B cell (primary cell): ENCODE data around the gene BTNL8. TPM values are rescaled to one million over a fixed set of nuclear protein-coding genes. Genes with fewer than 3 reads are reported as not detected.

ENCODE experiments used
- ATAC-seq: fragments of 200-7000 bp; cut with Tn5 transposase; one replicate; pipeline ENCODE4 v1.10.0; 2021; ENCODE audit warnings: low read depth, mild to moderate bottlenecking, moderate number of reproducible peaks, moderate library complexity
- CTCF ChIA-PET: fragments of 350-600 bp; sonication (Branson Sonifier 250); formaldehyde crosslinking; loops from one replicate; lab custom pipeline; 2021; ENCODE audit warnings: antibody characterized with exemption, inconsistent platforms; lab: Charles Lee
- POLR2A ChIA-PET: fragments of 350-600 bp; sonication (Branson Sonifier 250); formaldehyde crosslinking; loops from one replicate; lab custom pipeline; 2021; ENCODE audit warnings: antibody characterized with exemption; lab: Charles Lee
- DNase-seq: peaks from one replicate; pipeline ENCODE4 v3.0.0; 2013
- H2AFZ ChIP-seq: 2 replicates; pipeline ENCODE4 v1.6.1; 2012; ENCODE audit warnings: mild to moderate bottlenecking, low read depth, low read length; ENCODE audit not compliant: insufficient read depth, poor library complexity, severe bottlenecking
- H3K27ac ChIP-seq, 2 donors: 1 replicate in 1 of 2; 2 replicates in 1 of 2; pipeline ENCODE4 v1.5.1; 2012 to 2013; ENCODE audit warnings: low read length in 2 of 2, mild to moderate bottlenecking in 2 of 2, moderate library complexity in 1 of 2
- H3K27me3 ChIP-seq, 4 experiments: fragments of 200-600 bp in 1 of 4; sonication (generic) in 1 of 4; replicated peaks in 1 of 4; 1 replicate in 2 of 4; 2 replicates in 2 of 4; pipeline versions ENCODE4 v1.6.1 to v1.7.0; 2013 to 2016; ENCODE audit warnings: low read length in 3 of 4, mild to moderate bottlenecking in 2 of 4, mixed read lengths in 1 of 4, moderate library complexity in 1 of 4; ENCODE audit not compliant: insufficient read depth in 4 of 4, control insufficient read depth in 3 of 4; ENCODE audit errors: control extremely low read depth in 1 of 4
- H3K36me3 ChIP-seq, 2 experiments: replicated peaks in 1 of 2; 1 replicate in 1 of 2; 2 replicates in 1 of 2; pipeline versions ENCODE4 v1.6.1 to v1.7.1; 2013; ENCODE audit warnings: low read length in 1 of 2; ENCODE audit not compliant: insufficient read depth in 2 of 2, control insufficient read depth in 1 of 2; ENCODE audit errors: control extremely low read depth in 1 of 2, extremely low read depth in 1 of 2
- H3K4me1 ChIP-seq, 2 donors: fragments of 200-600 bp in 1 of 2; sonication (generic) in 1 of 2; 1 replicate in 1 of 2; 2 replicates in 1 of 2; pipeline versions ENCODE4 v1.5.1 to v1.6.1; 2013 to 2017; ENCODE audit warnings: low read length in 2 of 2; ENCODE audit not compliant: control insufficient read depth in 2 of 2, insufficient read depth in 2 of 2
- H3K4me2 ChIP-seq: replicated peaks from 2 replicates; pipeline ENCODE3; 2012; ENCODE audit warnings: mild to moderate bottlenecking, low read depth, low read length; ENCODE audit not compliant: poor library complexity, severe bottlenecking
- H3K4me3 ChIP-seq, 5 experiments: fragments of 200-600 bp in 1 of 5; sonication (generic) in 1 of 5; 1 replicate in 3 of 5; 2 replicates in 2 of 5; pipeline versions ENCODE4 v1.5.1 to v1.7.0; 2011 to 2016; ENCODE audit warnings: low read length in 4 of 5, mild to moderate bottlenecking in 4 of 5, low read depth in 2 of 5, control low read depth in 1 of 5, moderate library complexity in 1 of 5; ENCODE audit not compliant: insufficient read depth in 1 of 5; ENCODE audit errors: control extremely low read depth in 1 of 5, extremely low read depth in 1 of 5
- H3K79me2 ChIP-seq: fragments of 200-600 bp; sonication (generic); one replicate; pipeline ENCODE4 v1.6.0; 2016; ENCODE audit warnings: low read length; ENCODE audit not compliant: control insufficient read depth, insufficient read depth
- H3K9ac ChIP-seq: fragments of 200-600 bp; sonication (generic); 2 replicates; pipeline ENCODE4 v1.6.1; 2017; ENCODE audit warnings: mild to moderate bottlenecking, low read length, moderate library complexity
- H3K9me3 ChIP-seq, 3 donors: one replicate each; pipeline versions ENCODE4 v1.6.1 to v1.7.1; 2013; ENCODE audit warnings: low read length in 2 of 3; ENCODE audit not compliant: control insufficient read depth in 2 of 3, insufficient read depth in 1 of 3; ENCODE audit errors: control extremely low read depth in 1 of 3
- H4K20me1 ChIP-seq: 2 replicates; pipeline ENCODE4 v1.6.0; 2012; ENCODE audit warnings: mild to moderate bottlenecking, low read length; ENCODE audit not compliant: insufficient read depth, control insufficient read depth, poor library complexity, severe bottlenecking
- H3K27ac Mint-ChIP-seq: one replicate; pipeline ENCODE4 v1.8.0; 2021; ENCODE audit warnings: mixed read lengths
- H3K27me3 Mint-ChIP-seq: one replicate; pipeline ENCODE4 v1.8.0; 2021; ENCODE audit warnings: mixed read lengths
- H3K4me1 Mint-ChIP-seq: one replicate; pipeline ENCODE4 v1.8.0; 2021; ENCODE audit warnings: mixed read lengths
- H3K4me3 Mint-ChIP-seq: one replicate; pipeline ENCODE4 v1.8.0; 2021; ENCODE audit warnings: mixed read lengths
- H3K9me3 Mint-ChIP-seq: one replicate; pipeline ENCODE4 v1.8.0; 2022; ENCODE audit warnings: mixed read lengths; ENCODE audit not compliant: insufficient read depth
- CTCF ChIP-seq: fragments of 200-600 bp; IDR thresholded peaks from one replicate; pipeline ENCODE4 v1.8.0; 2022; ENCODE audit warnings: antibody characterized with exemption, mild to moderate bottlenecking
- EZH2 ChIP-seq: IDR thresholded peaks from 2 replicates; pipeline ENCODE4 v1.6.1; 2012; ENCODE audit warnings: borderline replicate concordance, low read depth, mild to moderate bottlenecking, moderate library complexity, low read length; ENCODE audit not compliant: insufficient read depth, poor library complexity, severe bottlenecking
- WGBS: methylation state at CpG from one replicate; pipeline ENCODE4 v1.1.5; 2013; ENCODE audit warnings: missing lambda C conversion rate; ENCODE audit not compliant: insufficient coverage; 5-methylcytosine and 5-hydroxymethylcytosine counted together
- intact Hi-C: fragments of 100-400 bp; cut with micrococcal nuclease; formaldehyde crosslinking; loops from one replicate; pipeline ENCODE4 v1.10.0; 2022
- polyA plus RNA-seq: library from polyadenylated mRNA; depleted of rRNA; stranded (reverse); fragments of >200 nt; gene quantifications from 2 replicates; pipeline ENCODE4 v1.2.3, GENCODE V29; 2012
- total RNA-seq, 2 donors: library from RNA; stranded (reverse); fragments of 120-200 nt in 1 of 2; gene quantifications; 1 replicate in 1 of 2; 2 replicates in 1 of 2; pipeline versions ENCODE4 v1.2.3 to v1.2.4, GENCODE V29; 2013 to 2022

The BTNL8 gene
- total and polyA plus RNA-seq, 2 donors (not counting 1 experiment from before 2014, with no cell fraction given): not detected

- Histone ChIP-seq H3K9me3 (no peaks in the 10 kb centered on the region), H3K9ac (no peak overlapping the region), H3K27ac (no peak overlapping the region), H3K36me3 (no peaks in the 10 kb centered on the region), H3K27me3 (no peaks in the 10 kb centered on the region), H3K79me2 (no peaks in the 10 kb centered on the region), H3K4me2 (no peak overlapping the region), H3K4me3 (no peak overlapping the region), H2AFZ (no peak overlapping the region), H4K20me1 (no peaks in the 10 kb centered on the region), H3K4me1 (no peaks in the 10 kb centered on the region)
- intact Hi-C loops: loop anchor here (2.0 to 10.0 kb wide), 3 partner anchors 85 to 215 kb away; no protein-coding TSS in a partner anchor
- WGBS: no CpG with 5 or more reads among the region's 1 CpG
- ChIA-PET POLR2A (no interaction called here), CTCF (interaction anchor here (0.6 to 3.5 kb wide), 18 partner anchors 33 to 322 kb away, joined by 3 to 26 read pairs (median 5); no protein-coding TSS in a partner anchor)
- DNase-seq: no peak
- Mint-ChIP-seq H3K27me3 (peaks cover 22% of the 10 kb centered on the region), H3K4me1 (peaks cover 5% of the 10 kb centered on the region), H3K4me3 (no peak overlapping the region), H3K9me3 (no peaks in the 10 kb centered on the region), H3K27ac (no peak overlapping the region)
- TF ChIP-seq EZH2 (no peak), CTCF (no peak)
- no peak for ATAC-seq
Observed at GRCh38 chr5:180869587-180869986, 29.4 kb upstream of the BTNL8 start.

- H3K4me2 ChIP-seq: no peak overlapping the region
- ChIA-PET POLR2A (no interaction called here), CTCF (interaction anchor here (0.6 to 3.5 kb wide), 4 partner anchors 75 to 220 kb away, joined by 3 to 26 read pairs (median 6); no protein-coding TSS in a partner anchor)
- no peak for TF ChIP-seq EZH2
- TF ChIP-seq CTCF: no peak
- no peaks in the 10 kb centered on the region for H4K20me1 ChIP-seq
- H3K9me3 ChIP-seq: no peaks in the 10 kb centered on the region
- H2AFZ ChIP-seq: no peak overlapping the region
- H3K9ac ChIP-seq: no peak overlapping the region
- Mint-ChIP-seq H3K27me3 (peaks cover 22% of the 10 kb centered on the region), H3K27ac (no peak overlapping the region), H3K4me1 (peaks cover 5% of the 10 kb centered on the region), H3K4me3 (no peak overlapping the region), H3K9me3 (no peaks in the 10 kb centered on the region)
- DNase-seq: no peak
- ATAC-seq: no peak
- H3K4me1 ChIP-seq: no peaks in the 10 kb centered on the region
- no peaks in the 10 kb centered on the region for H3K36me3 ChIP-seq
- no peak overlapping the region for H3K27ac ChIP-seq
- intact Hi-C loops: no loop called here
- no peaks in the 10 kb centered on the region for H3K79me2 ChIP-seq
- no peak overlapping the region for H3K4me3 ChIP-seq
- WGBS: 75% methylated on average over 11 of the region's 16 CpGs
- no peaks in the 10 kb centered on the region for H3K27me3 ChIP-seq
Observed at GRCh38 chr5:180870276-180871068, 28.5 kb upstream of the BTNL8 start.
